GM10847 (cell line): Measurements from ENCODE around the gene AKAP13.

Source experiments
- POLR2A ChIP-seq: IDR thresholded peaks from 2 replicates; pipeline ENCODE4 v1.6.1; 2011; ENCODE audit not compliant: insufficient read length; ENCODE audit errors: extremely low read depth

AKAP13 gene

DNA sequence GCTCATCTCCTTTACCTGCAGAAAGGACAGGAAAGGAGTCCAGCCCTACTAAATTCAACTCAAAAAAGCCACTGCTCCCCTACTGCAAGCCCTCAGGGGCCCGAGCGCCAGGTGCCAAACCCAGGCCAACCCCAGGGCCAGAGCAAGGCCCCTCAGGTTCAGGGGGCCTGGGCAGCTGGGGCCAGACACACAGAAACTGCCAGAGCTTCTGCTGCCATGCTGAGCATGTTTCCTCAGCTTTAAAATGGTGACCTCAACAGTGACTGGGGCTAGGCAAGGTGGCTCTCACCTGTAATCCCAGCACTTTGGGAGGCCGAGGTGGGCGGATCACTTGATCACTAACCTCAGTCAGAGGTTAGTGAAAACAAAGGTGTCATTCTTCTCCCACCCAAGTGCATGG is 375.5 kb downstream of the AKAP13 start:
- TF ChIP-seq POLR2A, result no peak

DNA sequence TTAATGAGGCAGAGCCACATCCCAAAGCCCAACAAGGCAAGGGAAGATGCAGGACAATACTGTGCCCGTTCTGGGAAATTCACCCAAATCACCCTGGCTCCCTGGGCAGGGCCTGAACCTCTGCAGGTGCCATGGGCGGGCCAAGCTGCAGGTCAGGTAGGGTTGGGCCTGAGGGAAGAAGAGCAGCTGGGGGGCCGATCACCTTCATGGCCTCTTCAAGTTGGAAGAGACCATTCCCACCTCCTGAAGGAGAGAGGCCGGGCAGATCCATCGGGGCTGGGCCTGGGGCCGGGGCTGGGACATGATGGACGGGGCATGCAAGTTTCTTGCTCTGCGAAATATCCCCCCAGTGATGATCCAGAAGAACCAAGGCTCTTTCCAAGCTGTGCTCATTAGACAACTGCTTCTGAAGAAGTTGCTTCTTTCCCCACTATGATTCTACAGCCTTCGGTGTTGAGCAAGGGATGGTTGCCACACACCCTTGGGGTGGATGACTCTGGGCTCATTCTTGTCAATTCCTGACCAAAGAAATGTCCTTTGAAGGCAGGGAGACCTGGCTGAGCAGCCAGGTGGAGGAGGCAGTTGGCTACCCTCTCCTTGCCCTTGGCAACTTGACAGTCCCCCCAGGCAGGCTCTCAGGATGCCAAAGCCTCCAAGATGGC is 376.1 kb downstream of the AKAP13 start:
- no peak for TF ChIP-seq POLR2A

DNA sequence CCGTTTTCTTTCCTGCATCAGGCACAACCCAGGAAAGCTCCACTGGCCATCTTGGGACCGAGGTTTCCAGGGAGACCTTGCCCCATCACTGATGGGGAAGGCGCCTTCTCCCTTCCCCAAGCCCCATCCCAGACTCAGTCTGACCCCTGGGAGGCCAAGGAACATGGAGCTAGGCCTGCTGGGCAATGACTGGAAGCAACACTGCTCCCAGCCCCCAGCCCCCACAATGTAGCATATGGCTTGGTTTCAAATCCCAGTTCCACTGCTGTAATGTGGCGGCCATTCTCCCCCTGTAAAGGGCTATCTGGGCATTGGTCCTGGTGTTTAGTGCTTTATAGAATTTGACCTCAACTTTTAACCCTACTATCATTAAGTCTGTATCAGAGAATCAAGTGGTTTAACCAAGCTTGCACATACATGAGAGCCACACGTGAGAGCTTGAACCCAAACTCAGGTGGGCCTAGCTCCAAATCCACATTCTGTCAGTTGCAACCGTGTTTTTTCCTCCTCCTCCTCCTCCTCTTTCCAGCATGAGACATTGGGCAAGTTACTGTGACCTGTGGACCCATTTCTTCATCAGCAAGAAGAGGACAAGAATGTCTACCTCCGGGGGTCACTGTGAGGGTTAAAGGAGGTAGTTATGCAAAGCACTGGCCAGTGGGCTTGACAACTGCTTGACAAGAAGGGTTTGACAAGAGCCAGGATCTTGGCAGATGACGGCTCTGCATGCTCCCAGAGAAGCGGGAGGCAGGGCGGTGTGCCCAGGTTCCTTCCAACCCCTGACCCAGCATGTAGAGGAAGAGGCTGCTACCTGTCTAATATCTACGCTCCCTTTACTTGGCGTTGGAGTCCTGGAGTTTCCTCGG is 376.9 kb downstream of the AKAP13 start:
- TF ChIP-seq POLR2A, result no peak

DNA sequence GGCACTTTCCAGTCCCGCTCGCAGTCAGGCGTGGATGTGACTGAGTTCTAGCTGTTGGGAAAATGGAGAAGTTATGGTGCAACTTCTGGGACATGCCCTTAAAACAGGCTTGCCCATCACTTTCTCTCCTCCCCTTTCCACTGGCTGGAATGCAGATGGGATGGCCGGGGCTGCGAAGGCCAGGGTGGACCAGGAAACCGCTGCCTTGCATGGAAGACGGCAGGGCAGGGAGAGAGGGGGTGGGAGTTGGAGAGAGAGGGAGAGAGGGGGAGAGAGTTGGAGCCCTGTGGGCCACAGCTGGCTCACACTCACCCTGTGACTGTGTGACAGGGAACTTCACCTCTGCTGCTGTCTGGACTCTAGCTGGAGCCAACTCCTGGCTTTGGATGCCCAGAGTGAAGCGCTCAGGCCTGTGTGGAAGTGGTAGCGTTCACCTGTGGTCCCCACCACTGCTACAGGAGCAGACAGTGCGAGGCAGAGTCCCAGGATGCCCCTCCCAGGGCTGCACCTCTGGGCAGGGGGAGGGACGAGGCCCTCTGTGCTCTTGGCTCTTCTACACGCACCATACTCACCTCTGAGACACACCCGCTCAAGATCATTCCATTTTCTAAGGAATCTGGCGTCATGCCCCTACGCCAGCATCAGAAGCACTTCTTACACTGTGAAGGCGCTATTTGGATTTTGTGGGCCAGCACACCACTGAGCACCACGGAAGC is 377.7 kb downstream of the AKAP13 start:
- TF ChIP-seq POLR2A, result no peak

DNA sequence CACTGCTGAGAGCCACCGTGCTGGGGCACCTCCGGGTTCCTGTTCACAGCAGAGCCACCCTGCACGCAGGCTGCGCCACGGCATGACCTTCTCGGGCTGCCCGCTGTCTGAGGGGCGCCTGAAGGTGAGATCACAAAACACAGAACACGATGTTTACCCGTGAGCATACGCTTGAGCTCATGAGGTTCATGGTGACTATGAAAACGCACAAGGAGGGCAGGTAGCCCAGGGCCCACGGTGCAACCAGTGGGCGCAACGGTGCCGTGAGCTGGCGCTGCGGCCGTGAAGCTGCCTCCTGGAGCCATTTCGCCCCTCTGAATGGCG is 378.2 kb downstream of the AKAP13 start:
- no peak for TF ChIP-seq POLR2A

DNA sequence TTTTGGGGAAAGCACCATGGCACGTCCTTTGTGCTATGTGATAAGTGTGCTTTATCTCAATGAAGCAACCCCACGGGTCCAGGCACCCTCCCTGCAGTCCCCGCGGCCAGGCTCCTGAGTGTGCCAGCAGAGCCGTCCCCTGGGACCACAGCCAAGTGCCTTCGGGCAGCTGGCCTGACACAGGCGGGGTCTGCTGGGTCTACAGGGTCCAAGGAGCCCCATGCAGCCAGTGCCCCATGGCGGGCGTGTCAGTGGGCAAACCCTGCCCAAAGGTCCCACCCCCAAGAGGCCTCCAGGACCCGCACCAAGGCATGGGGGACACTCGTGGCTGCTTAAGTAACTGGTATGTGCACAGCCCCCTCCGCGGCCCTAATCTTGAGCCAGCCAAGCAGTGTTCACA is 379.0 kb downstream of the AKAP13 start:
- TF ChIP-seq POLR2A, result no peak

DNA sequence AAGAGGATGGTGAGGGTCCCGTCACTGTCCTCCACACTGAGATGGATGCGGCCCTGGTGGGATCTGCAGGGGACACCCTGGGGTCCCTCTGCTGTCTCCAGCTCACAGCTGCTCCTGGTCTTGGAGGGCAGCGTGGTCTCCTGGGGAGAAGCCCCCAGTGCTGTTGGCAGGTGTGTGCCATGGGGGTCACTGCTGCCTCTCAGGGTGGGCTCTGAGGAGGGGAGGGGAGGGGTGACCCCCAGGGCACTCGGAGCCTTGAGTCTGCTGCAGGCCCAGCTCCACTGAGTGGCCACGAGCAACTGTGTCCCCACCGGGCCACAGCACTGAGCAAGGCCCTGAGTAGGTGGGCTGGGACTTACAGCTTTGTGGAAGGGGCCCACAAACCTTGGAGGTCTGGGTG is 379.6 kb downstream of the AKAP13 start:
- TF ChIP-seq POLR2A, result no peak

DNA sequence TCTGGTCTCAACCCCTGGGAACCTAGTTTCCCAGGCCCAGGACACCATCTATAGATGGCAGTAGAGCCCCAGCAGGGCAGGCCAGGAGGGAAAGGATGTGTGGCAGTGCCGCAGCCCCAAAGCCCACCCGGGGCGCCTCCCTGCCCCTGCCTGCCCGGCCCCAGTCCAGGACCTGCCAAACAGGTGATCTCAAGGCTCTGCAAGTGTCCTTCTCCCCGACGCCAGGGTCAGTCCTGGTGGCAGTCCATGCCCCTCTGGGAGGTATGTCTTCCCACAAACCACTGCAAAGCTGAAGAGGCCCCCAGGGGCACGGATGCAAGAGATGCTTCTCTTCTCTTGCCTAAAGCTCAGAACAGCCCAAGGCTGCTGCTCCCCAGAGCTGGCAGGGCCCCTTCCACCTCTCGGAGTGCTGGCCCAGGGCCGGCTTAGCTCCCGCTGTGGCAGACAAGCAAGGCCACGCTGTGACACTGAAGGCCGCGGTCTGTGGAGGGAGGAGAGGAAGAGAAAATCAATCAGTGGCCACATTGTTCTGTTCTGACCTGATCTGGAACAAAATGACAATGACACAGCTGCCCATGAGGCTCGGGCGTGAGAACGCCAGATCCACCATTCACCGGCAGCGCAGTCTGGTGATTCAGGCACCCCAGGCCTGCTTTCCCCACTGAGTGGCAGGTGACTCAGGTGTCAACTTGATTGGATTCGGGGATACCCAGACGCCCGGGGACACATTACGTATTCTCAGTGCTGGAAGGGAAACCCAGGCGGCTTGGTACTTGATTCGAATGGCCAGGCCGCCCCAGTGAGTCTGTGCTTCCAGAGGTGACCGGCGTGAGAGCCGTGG is 380.3 kb downstream of the AKAP13 start:
- TF ChIP-seq POLR2A, result no peak

DNA sequence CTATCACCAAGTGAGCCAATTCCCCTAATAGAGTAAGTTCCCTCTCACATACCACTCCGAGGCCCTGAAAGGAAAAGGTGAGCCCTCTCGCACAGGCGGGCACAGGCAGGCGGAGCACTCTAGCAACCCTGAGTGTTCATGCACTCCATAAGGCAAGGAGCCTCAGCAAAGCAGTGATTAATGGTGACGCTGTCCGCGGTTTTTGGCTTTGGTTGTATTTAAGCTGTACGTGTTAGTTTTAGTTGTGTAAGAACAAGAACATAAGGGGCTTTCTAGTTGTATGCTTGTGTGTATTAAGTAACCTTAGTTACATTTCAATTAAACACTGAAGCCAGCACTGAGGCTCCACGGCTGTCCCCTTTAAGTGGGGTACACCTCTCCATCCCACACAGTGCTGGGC is 381.2 kb downstream of the AKAP13 start:
- no peak for TF ChIP-seq POLR2A

DNA sequence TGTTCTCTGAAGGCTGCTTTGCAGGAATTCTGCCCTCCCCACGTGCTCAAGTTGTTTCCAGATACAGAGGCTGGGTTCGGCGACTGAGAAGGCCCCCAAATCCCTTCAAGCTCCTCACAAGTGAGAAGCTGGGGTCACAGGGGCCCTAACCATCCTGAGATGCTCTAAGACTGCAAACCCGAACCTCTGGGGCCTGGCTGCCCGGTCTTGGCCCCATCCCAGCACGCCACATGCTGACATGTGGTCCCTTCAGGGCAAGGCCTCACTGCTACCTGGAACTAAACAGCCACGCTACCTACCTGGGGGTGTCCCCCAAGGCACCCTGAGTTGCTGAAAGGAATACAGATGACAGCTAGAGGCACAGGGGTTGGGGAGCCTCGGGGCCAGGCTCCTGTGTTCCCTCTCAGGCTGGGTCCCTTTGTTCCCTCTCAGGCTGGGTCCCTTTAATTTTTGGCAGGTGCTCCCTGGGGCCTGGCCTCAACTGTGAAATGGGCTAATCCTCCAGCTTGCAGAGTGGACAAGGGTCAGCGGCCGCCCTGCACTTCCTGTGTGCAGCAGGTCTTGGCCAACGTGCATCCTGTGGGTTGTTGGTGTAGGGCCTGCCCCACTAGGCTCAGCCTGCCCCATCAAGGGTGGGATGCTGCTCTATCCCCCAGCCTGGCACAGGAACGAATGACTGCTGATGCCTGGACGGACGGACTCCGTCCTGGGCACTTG is 381.8 kb downstream of the AKAP13 start:
- no peak for TF ChIP-seq POLR2A

DNA sequence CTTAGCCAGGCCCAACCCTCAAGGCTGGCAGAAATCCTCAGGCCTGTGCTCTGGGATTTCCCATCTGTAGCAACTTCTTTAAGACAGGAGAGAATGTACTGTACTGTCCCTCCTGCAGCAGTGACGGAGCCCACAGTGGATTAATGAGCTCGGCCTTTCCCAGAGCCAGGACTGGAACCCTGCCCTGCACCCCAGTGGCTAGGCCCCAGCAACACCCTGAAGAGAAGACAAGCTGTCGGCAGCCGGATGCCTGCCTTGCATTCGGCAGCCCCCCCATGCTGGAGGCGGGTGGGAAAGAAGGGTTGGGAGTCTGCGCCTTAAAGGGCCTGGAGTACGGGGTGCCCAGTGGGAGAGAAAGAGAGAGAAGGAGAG is 382.3 kb downstream of the AKAP13 start:
- no peak for TF ChIP-seq POLR2A

DNA sequence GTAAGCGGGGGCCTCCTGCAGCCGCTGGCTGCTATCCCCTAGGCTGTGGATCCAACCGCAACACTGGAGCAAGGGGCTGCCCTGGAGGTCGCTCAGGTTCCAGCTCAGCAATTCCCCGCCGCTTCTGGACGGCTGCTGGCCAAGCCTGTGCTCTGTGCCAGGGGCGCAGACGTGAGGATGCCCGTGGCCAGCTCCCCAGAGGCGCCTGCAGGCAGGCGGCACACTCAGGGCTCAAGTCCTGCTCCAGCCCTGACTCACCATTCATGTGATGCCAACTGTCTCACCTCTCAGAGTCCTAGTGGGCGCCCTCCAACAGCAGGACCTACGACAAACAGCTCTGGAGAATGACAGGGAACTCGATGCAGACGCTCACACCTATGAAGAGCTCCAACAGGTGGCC is 382.8 kb downstream of the AKAP13 start:
- TF ChIP-seq POLR2A, result no peak

DNA sequence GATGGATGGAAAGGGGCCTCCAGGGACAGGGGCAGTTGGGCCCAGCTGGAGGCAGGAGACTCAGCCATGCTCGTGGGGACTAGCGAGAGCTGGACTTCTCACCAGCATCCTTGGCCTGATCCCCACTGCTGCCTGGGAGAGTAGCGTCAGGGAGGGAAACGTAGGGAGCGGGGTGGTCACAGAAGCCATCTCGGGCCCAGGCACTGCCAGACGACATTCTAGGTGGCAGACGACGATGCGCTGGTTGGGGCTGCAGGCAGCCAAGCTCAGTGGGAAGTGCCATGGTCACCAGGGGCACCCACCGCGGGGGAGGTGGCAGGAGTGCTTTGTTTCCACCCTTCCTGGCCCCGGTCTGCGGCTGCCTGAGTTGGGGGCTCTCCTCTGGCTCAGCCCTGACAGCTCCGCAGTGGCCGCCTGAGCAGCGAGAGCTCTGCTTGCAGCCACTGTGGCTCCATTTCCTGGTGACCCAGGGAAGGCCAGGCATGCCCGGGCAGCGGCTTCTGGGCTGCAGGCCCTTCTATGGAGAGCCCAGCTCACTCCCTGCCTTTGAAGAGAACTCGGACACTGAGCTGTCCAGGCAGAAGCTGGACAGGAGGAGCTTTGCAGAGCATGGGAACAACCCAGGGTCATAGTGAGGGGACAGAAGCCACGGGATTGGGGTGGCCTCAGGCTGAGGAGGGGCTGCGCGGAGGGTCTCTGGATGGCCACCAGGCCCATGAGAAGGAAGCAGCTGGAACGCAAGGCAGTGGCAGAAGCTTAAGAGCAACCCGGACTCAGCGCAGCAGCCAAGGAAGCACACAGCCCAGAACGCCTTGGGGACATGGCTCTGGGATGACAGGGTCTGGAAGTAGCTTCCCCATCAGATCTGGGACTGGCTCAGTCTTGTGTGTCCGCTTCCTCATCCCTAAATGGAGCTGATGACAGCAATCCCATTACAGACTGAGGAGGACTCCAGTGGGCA is 383.6 kb downstream of the AKAP13 start:
- no peak for TF ChIP-seq POLR2A

DNA sequence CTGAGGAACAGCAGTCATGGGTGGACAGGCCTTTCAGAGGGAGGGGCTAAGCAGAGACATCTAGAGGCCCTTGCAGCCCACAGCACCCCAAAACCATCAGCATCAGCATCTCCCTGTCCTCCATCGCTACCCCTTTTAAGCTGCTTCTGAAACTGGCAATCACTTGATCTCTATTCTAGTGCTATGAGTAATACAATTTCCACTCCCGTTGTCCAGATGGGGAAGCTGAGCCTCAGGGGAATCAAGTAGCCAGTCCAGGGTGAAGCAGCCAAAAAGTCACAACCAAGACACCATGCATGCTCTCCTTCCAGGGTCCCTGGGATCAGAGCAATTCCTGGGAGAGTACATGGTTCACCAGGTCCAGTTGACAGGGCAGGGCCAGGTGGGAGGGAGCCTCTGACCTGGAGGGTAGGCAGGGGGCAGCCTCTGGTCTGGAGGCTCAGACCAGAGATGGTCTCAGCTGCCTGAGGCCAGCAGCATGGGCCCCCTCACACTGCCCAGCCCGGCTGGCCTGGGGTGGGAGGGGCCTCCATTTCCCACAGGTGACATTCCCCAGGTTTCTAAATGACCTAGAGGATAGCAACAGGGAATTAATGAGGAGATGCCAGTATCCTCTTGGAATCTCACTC is 384.4 kb downstream of the AKAP13 start:
- TF ChIP-seq POLR2A, result no peak
